Spleen (tissue), 7 donors: ENCODE data around the gene PLB1.

Experiments used
- CTCF ChIP-seq, 11 experiments: fragments of 200-600 bp in 7 of 11; fragments of 450-650 bp in 4 of 11; sonication (generic) in 4 of 11; IDR thresholded peaks in 8 of 11; conservative IDR thresholded peaks in 3 of 11; 1 replicate in 7 of 11; 2 replicates in 4 of 11; pipeline versions ENCODE4 v1.4.0 to v1.8.0; 2016 to 2021; ENCODE audit warnings: antibody characterized with exemption in 11 of 11, inconsistent platforms in 4 of 11, mild to moderate bottlenecking in 1 of 11
- POLR2A ChIP-seq, 3 donors: fragments of 450-650 bp; IDR thresholded peaks; one replicate each; pipeline ENCODE4 v1.5.1; 2017; ENCODE audit warnings: antibody characterized with exemption in 3 of 3, mild to moderate bottlenecking in 1 of 3
- POLR2AphosphoS5 ChIP-seq, 3 donors: sonication (generic); formaldehyde crosslinking; IDR thresholded peaks; one replicate each; pipeline ENCODE4 v1.5.1; 2017; ENCODE audit warnings: antibody characterized with exemption in 3 of 3
- donor health status: DM: no; HTN: no; CAD: no; lungs with moderate emphysema.
- donor health status: DM: no; HTN: no; CAD: no.
- donor health status: DM: no; HTN: no; CAD: no.

GRCh38 chr2:28449126-28449487 is 46.8 kb upstream of the PLB1 start:
- TF ChIP-seq POLR2A (IDR thresholded peaks at IDR 0.05) (no peak), CTCF (IDR thresholded peaks at IDR 0.05 in 8 of 11, conservative IDR thresholded peaks at IDR 0.05 in 3 of 11) (no peak), POLR2AphosphoS5 (IDR thresholded peaks at IDR 0.05) (no peak)
